Measurements from ENCODE around the gene F12. TPM values are rescaled to one million over a fixed set of nuclear protein-coding genes. Genes with fewer than 3 reads are reported as not detected.

Gene F12
- 1 to 10 TPM in 3 of 7 donors, under 1 TPM in 4; 0.60 to 1.7 (median 0.94) TPM for total RNA-seq
- polyA plus RNA-seq, result 1 to 10 TPM; 1.1 to 2.3 (median 1.3) TPM
- long read RNA-seq, donor 1, result 0 reads
- long read RNA-seq, donor 2, result 0 reads

DNA sequence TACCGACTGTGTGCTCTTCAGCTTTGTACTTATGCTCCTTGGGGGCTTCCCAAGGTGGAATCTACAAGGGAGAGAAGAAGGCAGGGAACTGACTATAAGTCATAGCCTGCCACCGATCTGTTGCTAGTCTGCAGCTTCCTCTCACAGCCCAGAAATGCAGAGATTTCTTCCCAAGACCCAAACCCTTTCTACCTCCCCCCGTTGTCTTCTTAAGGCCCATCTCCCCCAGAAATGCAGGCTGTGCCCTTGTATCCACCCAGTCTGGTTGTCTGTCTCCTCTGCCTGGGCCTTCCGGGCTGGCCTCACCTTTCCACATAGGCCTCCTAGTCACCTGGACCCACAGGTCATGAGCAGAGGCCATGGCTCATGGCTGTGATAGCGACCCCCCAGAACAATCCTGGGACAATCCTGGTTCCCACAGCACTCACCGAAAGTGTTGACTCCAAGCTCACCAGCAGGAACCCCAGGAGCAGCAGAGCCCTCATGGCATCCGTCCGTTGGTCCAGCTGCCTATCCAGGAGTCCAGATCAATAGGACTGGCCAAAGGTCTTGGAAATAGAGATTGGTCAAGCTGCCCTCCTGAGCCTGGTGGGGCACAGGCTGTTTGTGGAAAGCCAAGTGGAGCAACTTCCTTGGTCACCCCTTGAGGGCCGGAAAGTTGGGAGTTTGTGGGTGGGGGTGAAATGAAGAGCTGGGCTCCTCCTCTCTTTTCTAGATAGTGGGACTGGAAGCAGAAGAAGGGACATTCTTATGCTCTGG lies at the start of gene F12:
Gene F12 (minus strand): TSS at position 522 of the 759 bp plus-strand sequence. CDS start 37 bp downstream, at position 485.
- 86 to 91% (median 89%) methylated on average over 9 of the region's 9 CpGs for WGBS, 5 donors
- Histone ChIP-seq H3K36me3 (no peaks in the 10 kb centered on the region), H3K4me1 (peaks cover 13 to 62% (median 31%) of the 10 kb centered on the region in 6 donors), H3K27me3 (replicated peaks in 1 of 7) (no peaks in the 10 kb centered on the region), H3K27ac (peak within 1 kb of the TSS in 3 of 8 donors; percentile 40 to 83 (median 46)), H3K9me3 (no peaks in the 10 kb centered on the region), H3K4me3 (no peak within 1 kb of the TSS)
- DNase-seq, result no peak
- TF ChIP-seq POLR2A (IDR thresholded peaks at IDR 0.05) (no peak), POLR2AphosphoS5 (IDR thresholded peaks at IDR 0.05) (no peak)
- TF ChIP-seq, protein P1, sequence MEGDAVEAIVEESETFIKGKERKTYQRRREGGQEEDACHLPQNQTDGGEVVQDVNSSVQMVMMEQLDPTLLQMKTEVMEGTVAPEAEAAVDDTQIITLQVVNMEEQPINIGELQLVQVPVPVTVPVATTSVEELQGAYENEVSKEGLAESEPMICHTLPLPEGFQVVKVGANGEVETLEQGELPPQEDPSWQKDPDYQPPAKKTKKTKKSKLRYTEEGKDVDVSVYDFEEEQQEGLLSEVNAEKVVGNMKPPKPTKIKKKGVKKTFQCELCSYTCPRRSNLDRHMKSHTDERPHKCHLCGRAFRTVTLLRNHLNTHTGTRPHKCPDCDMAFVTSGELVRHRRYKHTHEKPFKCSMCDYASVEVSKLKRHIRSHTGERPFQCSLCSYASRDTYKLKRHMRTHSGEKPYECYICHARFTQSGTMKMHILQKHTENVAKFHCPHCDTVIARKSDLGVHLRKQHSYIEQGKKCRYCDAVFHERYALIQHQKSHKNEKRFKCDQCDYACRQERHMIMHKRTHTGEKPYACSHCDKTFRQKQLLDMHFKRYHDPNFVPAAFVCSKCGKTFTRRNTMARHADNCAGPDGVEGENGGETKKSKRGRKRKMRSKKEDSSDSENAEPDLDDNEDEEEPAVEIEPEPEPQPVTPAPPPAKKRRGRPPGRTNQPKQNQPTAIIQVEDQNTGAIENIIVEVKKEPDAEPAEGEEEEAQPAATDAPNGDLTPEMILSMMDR (IDR thresholded peaks at IDR 0.05 in 8 of 11, conservative IDR thresholded peaks at IDR 0.05 in 3 of 11), result no peak
- intact Hi-C loops (cut with DNase I; ENCODE audit: low total_unique reads), result no loop called here

DNA sequence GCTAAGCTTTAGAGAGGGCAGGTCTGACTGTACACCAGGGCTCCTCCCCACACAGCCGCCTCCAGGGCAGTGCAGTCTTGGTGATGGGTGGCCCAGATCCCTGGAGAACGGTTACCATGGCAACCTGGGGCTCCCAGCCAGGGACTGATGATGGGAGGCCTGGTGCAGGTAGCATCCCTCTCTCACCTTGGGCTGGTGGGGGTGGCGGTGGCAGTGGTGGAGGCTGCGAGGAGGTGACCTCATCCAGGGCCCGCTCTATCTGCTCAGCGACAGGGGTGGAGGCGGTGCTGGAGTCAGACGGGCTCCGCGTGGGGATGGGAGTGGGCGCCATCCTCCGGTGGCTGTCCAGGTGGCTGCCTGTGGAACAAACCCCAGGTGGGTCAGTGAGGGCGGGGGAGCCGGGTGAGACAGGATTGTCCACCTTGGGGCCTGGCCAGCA lies 49.6 kb upstream of the F12 start:
- H3K27ac ChIP-seq, result no peak overlapping the region
- no peak overlapping the region for H3K4me3 ChIP-seq
- intact Hi-C loops (cut with DNase I; ENCODE audit: low total_unique reads), result loop anchor here (10.0 kb wide), 1 partner anchor 144 kb away; the partner anchor contains the start of gene MXD3
- no peak for DNase-seq
- H3K9me3 ChIP-seq, result no peaks in the 10 kb centered on the region
- H3K27me3 ChIP-seq (replicated peaks in 1 of 7), result no peaks in the 10 kb centered on the region
- TF ChIP-seq POLR2AphosphoS5 (IDR thresholded peaks at IDR 0.05) (no peak), POLR2A (IDR thresholded peaks at IDR 0.05) (no peak)
- TF ChIP-seq, protein P1 (IDR thresholded peaks at IDR 0.05 in 8 of 11, conservative IDR thresholded peaks at IDR 0.05 in 3 of 11), result no peak
- peaks cover 15 to 59% (median 47%) of the 10 kb centered on the region in 6 donors for H3K4me1 ChIP-seq
- 88 to 97% (median 93%) methylated on average over 12 to 14 of the region's 14 CpGs for WGBS, 5 donors
- peaks cover 0 to 18% (median 2%) of the 10 kb centered on the region in 6 donors for H3K36me3 ChIP-seq

DNA sequence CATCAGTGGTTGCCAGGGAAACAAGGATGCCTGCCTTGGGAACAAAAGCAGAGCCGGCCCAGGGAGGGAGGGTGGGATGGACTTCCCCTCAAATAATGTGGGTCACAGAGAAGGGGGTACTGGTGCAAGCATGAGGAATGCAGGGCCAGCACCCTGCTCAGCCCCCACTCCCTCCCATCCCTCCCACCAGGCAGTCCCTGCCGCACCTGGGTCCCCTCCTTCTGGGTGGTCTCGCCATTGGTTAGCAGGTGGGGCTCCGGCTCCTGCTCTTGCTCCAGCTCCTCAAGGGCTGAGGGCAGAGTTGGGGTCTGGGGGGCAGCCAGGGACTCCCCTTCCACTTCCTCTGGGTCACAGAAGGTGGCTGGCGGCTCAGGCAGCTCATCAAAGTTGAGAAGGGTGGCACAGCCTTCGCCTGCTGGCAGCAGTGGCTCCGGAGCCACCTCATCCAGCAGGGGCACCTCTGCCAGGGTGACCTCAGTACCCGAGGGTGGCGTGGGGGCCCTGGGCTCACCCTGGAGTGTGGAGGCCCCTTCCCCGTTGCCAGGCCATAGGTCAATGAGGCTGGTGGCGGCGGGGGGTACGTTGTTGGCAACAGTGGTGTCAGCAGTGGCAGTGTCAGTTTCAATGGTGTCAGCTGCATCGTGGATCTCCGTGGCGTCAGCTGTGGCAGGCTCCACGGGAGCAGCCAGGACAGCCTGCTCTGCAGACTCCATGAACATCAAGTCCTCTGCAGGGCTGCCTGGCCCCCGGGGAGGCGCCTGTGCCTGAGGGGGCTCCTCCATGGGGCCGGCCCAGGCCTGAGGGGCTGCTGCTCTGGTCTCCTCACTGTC lies 48.7 kb upstream of the F12 start:
- Histone ChIP-seq H3K4me3 (no peak overlapping the region), H3K36me3 (peaks cover 0 to 18% (median 2%) of the 10 kb centered on the region in 6 donors), H3K9me3 (no peaks in the 10 kb centered on the region), H3K27ac (no peak overlapping the region), H3K4me1 (peaks cover 17 to 64% (median 56%) of the 10 kb centered on the region in 6 donors), H3K27me3 (replicated peaks in 1 of 7) (peaks cover 0 to 4% (median 0%) of the 10 kb centered on the region in 7 donors)
- 79 to 93% (median 89%) methylated on average over 8 to 20 of the region's 20 CpGs for WGBS, 5 donors
- no peak for TF ChIP-seq POLR2A (IDR thresholded peaks at IDR 0.05)
- TF ChIP-seq, protein P1 (IDR thresholded peaks at IDR 0.05 in 8 of 11, conservative IDR thresholded peaks at IDR 0.05 in 3 of 11), result peak in 2 of 11 experiments; percentile 0 to 5
- peak; percentile 81 for DNase-seq
- intact Hi-C loops (cut with DNase I; ENCODE audit: low total_unique reads), result loop anchor here (10.0 kb wide), 1 partner anchor 143 kb away; the partner anchor contains the start of gene MXD3
